Gastroesophageal sphincter (tissue), 4 donors: Measurements from ENCODE around the gene CCDC200. TPM values are rescaled to one million over a fixed set of nuclear protein-coding genes. Genes with fewer than 3 reads are reported as not detected.
A peak's percentile ranks its signal among the peaks of the same experiment; 100 is the strongest.
"Not testable (repeated sequence)": the region's sequence is repeated elsewhere in the genome, so short reads cannot be mapped to it uniquely, and the experiment has no call there.

Experiments used
- ATAC-seq: fragments of 150-250 bp; one replicate; pipeline ENCODE4 v1.9.1; 2016; ENCODE audit warnings: mild to moderate bottlenecking, moderate library complexity
- H3K27ac ChIP-seq, 4 donors: fragments of 200-600 bp; sonication (generic) in 3 of 4; 1 replicate in 3 of 4; 2 replicates in 1 of 4; pipeline ENCODE4 v1.5.1; 2016 to 2019
- H3K27me3 ChIP-seq: fragments of 200-600 bp; sonication (generic); one replicate; pipeline ENCODE4 v1.5.1; 2019
- H3K36me3 ChIP-seq, 2 donors: fragments of 200-600 bp; sonication (generic); one replicate each; pipeline ENCODE4 v1.5.1; 2019; ENCODE audit warnings: control low read depth in 1 of 2
- H3K4me1 ChIP-seq, 3 donors: fragments of 200-600 bp; sonication (generic); 1 replicate in 2 of 3; 2 replicates in 1 of 3; pipeline ENCODE4 v1.5.1; 2016 to 2019; ENCODE audit warnings: control low read depth in 2 of 3
- H3K4me3 ChIP-seq, 2 donors: fragments of 200-600 bp; sonication (generic); one replicate each; pipeline ENCODE4 v1.5.1; 2019; ENCODE audit warnings: mild to moderate bottlenecking in 1 of 2, moderate library complexity in 1 of 2
- H3K9me3 ChIP-seq, 3 donors: fragments of 200-600 bp; sonication (generic); one replicate each; pipeline ENCODE4 v1.5.1; 2017 to 2019; ENCODE audit warnings: control low read depth in 2 of 3
- WGBS, 2 donors: methylation state at CpG; one replicate each; pipeline ENCODE4 v1.1.5; 2018; ENCODE audit warnings: low coverage in 1 of 2; 5-methylcytosine and 5-hydroxymethylcytosine counted together
- total RNA-seq, 4 donors: library from RNA; depleted of rRNA; stranded (reverse); fragments of >200 nt; gene quantifications; one replicate each; pipeline ENCODE4 v1.1.0, GENCODE V29; 2016

The CCDC200 gene
- not detected for total RNA-seq

DNA sequence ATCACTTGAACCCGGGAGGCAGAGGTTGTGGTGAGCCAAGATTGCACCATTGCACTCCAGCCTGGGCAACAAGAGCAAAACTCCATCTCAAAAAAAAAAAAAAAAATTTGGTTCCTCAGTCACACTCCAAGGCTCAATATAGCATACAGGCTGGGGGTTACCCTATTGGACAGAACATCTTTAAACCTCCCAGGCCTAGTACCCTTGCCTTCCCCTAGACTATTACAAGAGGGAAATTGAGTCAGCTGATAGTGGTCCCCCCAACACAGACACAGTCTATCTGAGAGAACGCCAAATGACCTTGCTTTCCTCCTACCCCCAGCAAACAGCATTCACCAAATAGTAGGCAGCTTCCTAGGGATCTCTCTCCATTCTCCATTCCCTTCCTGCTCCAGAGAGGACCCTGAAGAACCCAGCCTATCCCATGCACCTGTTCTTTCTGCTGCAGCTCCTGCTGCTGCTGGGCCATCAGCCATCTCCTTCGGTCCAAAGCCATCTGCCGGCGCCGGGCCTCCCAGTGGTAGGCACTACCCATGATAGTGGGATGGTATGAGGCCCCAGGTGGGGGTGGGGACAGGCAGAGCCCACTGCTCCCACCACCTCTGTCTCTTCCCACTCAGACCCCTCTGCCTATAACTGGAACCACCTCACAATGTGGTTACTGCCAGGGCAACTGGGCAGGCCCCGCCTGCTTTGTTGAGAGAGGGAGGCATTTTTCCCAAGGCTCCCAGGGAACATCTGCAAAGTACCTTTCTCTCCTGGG lies at the start of gene CCDC200:
CCDC200 (minus strand) TSS at position 604 of the 763 bp plus-strand sequence; CDS start at position 535, 69 bp downstream.
- not testable (repeated sequence) for H3K4me3 ChIP-seq, H3K27ac ChIP-seq, ATAC-seq, H3K4me1 ChIP-seq, H3K9me3 ChIP-seq, H3K27me3 ChIP-seq
- H3K36me3 ChIP-seq, result peaks cover 0 to 27% of the 10 kb centered on the region in 2 donors
- WGBS, 2 donors, result no CpG with 5 or more reads among the region's 7 CpGs

DNA sequence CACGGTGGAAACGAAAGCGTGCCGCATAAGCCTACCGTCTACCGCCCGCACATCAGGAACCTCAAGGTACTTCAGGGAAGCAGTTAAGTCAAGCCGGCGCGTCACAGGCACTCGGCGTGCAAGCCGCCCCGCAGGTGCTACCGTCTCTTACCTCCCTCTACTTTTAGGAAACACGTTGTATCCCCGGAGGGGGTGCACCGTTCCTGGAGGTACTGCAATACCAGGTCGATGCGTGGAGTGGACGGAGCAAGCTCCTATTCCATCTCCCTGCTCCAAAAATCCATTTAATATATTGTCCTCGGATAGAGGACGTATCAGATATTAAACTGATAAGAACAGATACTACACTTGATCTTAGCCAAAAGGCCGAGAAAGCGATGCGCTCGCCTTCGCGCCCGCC lies 44.5 kb upstream of the CCDC200 start:
- WGBS, 2 donors, result no CpG with 5 or more reads among the region's 30 CpGs
- H3K4me1 ChIP-seq, H3K9me3 ChIP-seq, H3K36me3 ChIP-seq, H3K27me3 ChIP-seq, H3K27ac ChIP-seq, H3K4me3 ChIP-seq, ATAC-seq: not testable (repeated sequence)

DNA sequence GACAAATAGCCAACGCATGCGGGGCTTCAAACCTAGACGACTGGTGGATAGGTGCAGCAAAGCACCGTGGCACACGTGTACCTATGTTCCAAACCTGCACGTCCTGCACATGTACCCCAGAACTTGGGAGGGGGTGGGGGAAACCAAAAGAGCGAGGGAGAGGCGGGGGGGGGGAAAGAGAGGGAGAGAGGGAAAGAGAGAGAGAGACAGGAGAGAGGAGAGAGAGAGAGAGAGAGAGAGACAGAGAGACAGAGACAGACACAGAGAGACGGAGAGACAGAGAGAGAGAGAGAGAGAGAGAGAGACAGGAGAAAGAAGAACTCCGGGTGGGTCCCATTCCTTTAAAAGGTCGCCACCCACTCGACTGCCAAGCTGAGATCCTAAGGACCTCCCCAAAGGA lies 44.1 kb upstream of the CCDC200 start:
- not testable (repeated sequence) for H3K27me3 ChIP-seq, H3K9me3 ChIP-seq, H3K36me3 ChIP-seq, ATAC-seq, H3K27ac ChIP-seq, H3K4me1 ChIP-seq, H3K4me3 ChIP-seq
- no CpG with 5 or more reads among the region's 12 CpGs for WGBS, 2 donors

DNA sequence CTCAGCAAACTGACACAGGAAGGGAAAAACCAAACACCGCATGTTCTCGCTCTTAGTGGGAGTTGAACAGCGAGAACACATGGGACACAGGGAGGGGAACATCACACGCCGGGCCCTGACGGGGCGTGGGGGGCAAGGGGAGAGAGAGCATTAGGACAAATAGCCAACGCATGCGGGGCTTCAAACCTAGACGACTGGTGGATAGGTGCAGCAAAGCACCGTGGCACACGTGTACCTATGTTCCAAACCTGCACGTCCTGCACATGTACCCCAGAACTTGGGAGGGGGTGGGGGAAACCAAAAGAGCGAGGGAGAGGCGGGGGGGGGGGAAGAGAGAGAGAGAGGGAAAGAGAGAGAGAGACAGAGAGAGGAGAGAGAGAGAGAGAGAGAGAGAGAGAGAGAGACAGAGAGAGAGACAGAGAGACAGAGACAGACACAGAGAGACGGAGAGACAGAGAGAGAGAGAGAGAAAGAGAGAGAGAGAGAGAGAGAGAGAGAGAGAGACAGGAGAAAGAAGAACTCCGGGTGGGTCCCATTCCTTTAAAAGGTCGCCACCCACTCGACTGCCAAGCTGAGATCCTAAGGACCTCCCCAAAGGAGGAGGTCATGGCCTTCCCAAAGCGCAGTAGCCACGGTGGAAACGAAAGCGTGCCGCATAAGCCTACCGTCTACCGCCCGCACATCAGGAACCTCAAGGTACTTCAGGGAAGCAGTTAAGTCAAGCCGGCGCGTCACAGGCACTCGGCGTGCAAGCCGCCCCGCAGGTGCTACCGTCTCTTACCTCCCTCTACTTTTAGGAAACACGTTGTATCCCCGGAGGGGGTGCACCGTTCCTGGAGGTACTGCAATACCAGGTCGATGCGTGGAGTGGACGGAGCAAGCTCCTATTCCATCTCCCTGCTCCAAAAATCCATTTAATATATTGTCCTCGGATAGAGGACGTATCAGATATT lies 42.4 kb upstream of the CCDC200 start:
- H3K36me3 ChIP-seq, H3K27me3 ChIP-seq, H3K9me3 ChIP-seq, H3K4me1 ChIP-seq, H3K27ac ChIP-seq, H3K4me3 ChIP-seq, ATAC-seq: not testable (repeated sequence)
- no CpG with 5 or more reads among the region's 43 CpGs for WGBS, 2 donors

DNA sequence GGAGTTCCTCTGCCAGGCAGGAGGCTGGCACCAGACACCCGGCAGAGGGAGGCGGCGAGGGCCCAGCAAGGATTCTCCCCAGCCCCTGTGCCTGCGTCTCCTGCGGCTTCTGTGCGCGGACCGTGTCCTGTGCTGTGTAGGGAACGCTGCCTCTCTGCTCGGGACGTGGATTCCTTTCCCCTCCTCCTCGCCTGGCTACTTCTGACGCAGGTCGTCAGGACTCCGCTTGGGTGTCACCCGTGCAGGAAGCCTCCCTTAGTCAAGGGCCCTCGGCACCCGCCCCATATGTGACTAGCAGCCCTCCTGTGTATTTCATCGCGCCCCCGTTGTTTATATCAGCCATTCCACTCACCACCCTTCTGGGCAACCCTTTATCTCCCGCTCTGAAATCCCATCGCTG lies 18.0 kb upstream of the CCDC200 start:
- peak overlapping the region in 3 of 4 donors; percentile 67 to 75 (median 70) for H3K27ac ChIP-seq
- H3K4me3 ChIP-seq, result peak overlapping the region in 1 of 2 donors; percentile 36

DNA sequence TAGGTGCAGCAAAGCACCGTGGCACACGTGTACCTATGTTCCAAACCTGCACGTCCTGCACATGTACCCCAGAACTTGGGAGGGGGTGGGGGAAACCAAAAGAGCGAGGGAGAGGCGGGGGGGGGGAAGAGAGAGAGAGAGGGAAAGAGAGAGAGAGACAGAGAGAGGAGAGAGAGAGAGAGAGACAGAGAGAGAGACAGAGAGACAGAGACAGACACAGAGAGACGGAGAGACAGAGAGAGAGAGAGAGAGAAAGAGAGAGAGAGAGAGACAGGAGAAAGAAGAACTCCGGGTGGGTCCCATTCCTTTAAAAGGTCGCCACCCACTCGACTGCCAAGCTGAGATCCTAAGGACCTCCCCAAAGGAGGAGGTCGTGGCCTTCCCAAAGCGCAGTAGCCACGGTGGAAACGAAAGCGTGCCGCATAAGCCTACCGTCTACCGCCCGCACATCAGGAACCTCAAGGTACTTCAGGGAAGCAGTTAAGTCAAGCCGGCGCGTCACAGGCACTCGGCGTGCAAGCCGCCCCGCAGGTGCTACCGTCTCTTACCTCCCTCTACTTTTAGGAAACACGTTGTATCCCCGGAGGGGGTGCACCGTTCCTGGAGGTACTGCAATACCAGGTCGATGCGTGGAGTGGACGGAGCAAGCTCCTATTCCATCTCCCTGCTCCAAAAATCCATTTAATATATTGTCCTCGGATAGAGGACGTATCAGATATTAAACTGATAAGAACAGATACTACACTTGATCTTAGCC lies 12.4 kb upstream of the CCDC200 start:
- H3K9me3 ChIP-seq, ATAC-seq, H3K36me3 ChIP-seq, H3K27ac ChIP-seq, H3K27me3 ChIP-seq, H3K4me1 ChIP-seq, H3K4me3 ChIP-seq: not testable (repeated sequence)
- no CpG with 5 or more reads among the region's 34 CpGs for WGBS, 2 donors

More for the DNA sequence above, 18.0 kb upstream of the CCDC200 start:
- H3K9me3 ChIP-seq, H3K4me1 ChIP-seq, H3K27me3 ChIP-seq, H3K36me3 ChIP-seq, ATAC-seq: not testable (repeated sequence)
- 0 to 2% methylated on average over 11 to 17 of the region's 23 CpGs for WGBS, 2 donors

DNA sequence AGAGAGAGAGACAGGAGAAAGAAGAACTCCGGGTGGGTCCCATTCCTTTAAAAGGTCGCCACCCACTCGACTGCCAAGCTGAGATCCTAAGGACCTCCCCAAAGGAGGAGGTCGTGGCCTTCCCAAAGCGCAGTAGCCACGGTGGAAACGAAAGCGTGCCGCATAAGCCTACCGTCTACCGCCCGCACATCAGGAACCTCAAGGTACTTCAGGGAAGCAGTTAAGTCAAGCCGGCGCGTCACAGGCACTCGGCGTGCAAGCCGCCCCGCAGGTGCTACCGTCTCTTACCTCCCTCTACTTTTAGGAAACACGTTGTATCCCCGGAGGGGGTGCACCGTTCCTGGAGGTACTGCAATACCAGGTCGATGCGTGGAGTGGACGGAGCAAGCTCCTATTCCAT lies 11.2 kb upstream of the CCDC200 start:
- no CpG with 5 or more reads among the region's 26 CpGs for WGBS, 2 donors
- not testable (repeated sequence) for H3K9me3 ChIP-seq, H3K36me3 ChIP-seq, H3K27me3 ChIP-seq, ATAC-seq, H3K4me1 ChIP-seq, H3K4me3 ChIP-seq, H3K27ac ChIP-seq

DNA sequence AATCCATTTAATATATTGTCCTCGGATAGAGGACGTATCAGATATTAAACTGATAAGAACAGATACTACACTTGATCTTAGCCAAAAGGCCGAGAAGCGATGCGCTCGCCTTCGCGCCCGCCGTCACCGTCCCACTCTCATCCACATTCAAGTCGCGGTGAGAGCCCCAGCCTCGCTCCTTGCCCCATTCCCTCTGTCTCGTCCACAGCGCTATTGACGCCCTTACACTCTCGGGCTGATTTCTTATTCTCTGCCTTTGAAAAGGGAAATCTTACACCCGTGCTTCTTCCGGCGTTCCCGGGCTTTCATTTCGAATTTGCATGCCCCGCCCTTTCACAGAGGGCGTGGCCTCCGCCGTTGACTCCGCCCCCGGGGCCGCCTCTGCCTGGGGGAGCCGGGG lies 5.5 kb upstream of the CCDC200 start, which contains the start of gene RNU2-1:
RNU2-1 (minus strand) TSS at position 101 of the 400 bp plus-strand sequence.
- not testable (repeated sequence) for H3K4me1 ChIP-seq, H3K27ac ChIP-seq, H3K4me3 ChIP-seq, H3K9me3 ChIP-seq, H3K27me3 ChIP-seq, ATAC-seq, H3K36me3 ChIP-seq
- WGBS, 2 donors, result no CpG with 5 or more reads among the region's 31 CpGs

DNA sequence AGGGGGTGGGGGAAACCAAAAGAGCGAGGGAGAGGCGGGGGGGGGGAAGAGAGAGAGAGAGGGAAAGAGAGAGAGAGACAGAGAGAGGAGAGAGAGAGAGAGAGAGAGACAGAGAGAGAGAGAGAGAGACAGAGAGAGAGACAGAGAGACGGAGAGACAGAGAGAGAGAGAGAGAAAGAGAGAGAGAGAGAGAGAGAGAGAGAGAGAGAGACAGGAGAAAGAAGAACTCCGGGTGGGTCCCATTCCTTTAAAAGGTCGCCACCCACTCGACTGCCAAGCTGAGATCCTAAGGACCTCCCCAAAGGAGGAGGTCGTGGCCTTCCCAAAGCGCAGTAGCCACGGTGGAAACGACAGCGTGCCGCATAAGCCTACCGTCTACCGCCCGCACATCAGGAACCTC lies 4.8 kb upstream of the CCDC200 start:
- H3K9me3 ChIP-seq, H3K27ac ChIP-seq, H3K27me3 ChIP-seq, ATAC-seq, H3K4me3 ChIP-seq, H3K36me3 ChIP-seq, H3K4me1 ChIP-seq: not testable (repeated sequence)
- no CpG with 5 or more reads among the region's 15 CpGs for WGBS, 2 donors

DNA sequence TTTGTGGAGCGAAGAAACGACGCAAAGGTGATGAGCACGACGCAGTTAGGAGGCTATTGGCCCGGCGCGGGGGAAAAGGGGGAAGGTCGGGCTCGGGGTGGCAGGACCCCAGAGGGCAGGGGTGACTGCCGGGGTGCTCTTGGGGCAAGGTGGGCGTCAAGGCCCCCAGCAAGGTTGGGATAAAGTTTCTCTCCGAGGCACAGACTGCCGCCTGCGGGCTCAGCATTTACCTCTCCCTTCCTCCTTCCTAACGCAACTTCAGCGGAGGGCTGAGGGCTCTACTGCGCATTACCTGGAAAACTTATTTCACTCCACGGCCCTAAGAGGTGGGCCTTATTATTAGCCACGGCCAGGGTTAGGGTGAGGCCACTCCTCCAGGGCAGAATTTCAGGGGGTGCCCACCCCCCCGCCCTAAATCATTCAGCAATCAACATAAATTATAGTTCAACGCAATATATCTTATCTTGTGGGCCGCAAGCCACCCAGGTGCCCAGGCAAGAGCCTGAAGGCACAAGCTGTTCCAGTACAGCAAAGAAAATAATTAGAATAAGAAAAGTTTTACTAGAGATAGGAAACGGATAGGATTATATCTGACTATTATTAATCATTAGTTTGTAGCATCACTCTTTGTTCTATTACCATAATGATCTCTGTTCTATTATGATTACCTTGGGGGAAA lies 3.7 kb upstream of the CCDC200 start:
- Histone ChIP-seq H3K27ac (peak overlapping the region in 3 of 4 donors; percentile 60 to 81 (median 70)), H3K4me3 (peak overlapping the region in 1 of 2 donors; percentile 29)
- H3K4me1 ChIP-seq, H3K27me3 ChIP-seq, H3K9me3 ChIP-seq, H3K36me3 ChIP-seq, ATAC-seq: not testable (repeated sequence)
- 60 to 100% methylated on average over 3 to 18 of the region's 24 CpGs for WGBS, 2 donors
